HT-29 (cell line): ENCODE data around the gene PRR18. TPM values are rescaled to one million over a fixed set of nuclear protein-coding genes. Genes with fewer than 3 reads are reported as not detected.

Source experiments
- DNase-seq: peaks from one replicate; pipeline ENCODE4 v3.0.0-alpha.2; 2015; ENCODE audit warnings: low spot score
- total RNA-seq: library from RNA; depleted of rRNA; stranded (reverse); fragments of >200 nt; shearing (Covaris generic); gene quantifications from 2 replicates; pipeline ENCODE4 v1.2.3, GENCODE V29; 2014; rRNA removed

Gene PRR18
- total RNA-seq, 1 experiment from 2014 or later = not detected

DNA sequence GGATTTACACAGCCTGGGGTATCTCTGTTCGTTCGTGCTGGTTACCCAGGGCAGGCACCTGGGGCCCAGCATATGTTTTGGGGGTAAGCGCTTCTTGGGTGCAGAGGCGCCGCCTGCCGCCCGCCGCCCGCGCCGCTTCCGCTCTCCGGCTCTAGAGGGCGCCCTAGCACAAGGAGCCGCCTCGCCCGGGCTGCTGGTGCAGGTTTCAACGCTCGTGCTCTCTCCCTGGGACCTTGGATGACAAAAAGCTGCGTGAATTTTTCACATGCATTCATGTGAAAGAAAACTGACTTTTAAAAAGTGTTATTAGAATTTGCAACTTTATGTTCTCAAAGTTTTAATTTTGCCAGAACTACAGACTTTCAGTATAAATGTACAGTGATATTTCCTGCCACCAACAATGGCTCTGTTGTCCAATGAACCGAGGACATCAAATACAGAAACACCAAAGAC is 32.5 kb downstream of the PRR18 start:
- DNase-seq = peak; percentile 64

DNA sequence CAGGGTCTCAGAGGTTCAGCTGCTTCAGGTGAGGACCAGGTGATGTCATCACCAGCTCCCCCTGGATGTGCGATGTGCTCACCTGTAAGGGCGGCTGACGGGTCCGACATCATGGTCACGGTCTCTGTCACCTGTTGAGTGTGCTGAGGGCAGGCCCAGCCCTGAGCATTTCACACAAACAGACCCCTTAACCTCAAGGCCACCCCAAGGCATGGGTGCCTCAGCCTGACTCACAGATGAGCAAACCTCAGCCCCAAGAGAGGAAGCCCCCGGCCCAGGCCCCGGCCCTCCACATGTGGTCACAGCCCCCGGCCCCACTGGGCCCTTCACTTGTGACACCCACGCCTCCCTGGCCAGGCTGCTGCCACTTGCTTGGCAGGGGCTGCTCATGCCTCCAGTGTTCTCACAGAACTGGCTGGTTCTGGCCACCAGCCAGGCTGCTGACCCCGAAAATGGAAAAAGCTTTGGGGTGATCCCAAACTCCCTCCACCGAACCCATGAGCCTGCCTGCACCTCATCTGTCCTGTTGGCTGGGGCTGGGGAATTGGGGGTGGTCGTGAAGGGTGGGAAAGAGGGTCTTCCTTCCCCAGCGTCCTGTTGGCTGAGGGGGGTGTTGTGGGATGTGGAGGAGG is 33.3 kb downstream of the PRR18 start:
- no peak for DNase-seq

DNA sequence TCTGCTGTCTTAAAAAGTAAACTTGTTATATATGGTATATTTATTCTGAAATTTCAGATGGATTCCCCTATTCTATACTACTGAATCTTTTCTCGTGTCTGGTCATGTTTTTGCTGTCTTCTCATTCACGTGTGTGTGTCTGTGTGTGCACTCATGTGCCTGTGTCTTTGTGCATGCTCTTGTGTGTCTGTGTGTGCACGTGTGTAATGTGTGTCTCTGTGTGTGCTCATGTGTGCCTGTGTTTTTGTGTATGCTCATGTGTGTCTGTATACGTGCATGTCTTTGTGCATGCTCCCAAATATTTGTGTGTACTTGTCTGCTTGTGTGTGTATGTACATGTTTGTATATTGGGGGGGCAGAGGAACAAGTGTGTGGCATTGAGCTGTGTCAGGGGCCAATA is 34.0 kb downstream of the PRR18 start:
- DNase-seq = no peak

DNA sequence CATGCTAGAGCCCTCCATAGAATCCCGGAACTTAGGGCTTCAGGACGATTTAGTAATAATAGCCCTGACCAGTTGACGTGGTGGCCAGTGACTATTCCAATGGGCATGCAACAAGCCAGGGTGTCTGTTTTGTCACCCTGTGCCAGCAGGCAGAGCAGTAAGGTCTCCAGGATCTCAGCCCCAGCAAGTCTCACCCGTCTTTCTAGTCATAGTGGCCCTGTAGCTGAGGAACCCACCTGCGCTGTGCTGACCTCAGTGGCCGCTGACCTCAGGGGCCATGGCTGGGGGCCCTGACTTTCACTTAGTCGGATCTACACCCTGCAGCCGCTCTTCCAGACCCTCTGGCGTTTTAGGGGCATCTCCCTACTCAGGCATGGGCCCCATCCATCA is 36.8 kb downstream of the PRR18 start:
- DNase-seq = no peak

DNA sequence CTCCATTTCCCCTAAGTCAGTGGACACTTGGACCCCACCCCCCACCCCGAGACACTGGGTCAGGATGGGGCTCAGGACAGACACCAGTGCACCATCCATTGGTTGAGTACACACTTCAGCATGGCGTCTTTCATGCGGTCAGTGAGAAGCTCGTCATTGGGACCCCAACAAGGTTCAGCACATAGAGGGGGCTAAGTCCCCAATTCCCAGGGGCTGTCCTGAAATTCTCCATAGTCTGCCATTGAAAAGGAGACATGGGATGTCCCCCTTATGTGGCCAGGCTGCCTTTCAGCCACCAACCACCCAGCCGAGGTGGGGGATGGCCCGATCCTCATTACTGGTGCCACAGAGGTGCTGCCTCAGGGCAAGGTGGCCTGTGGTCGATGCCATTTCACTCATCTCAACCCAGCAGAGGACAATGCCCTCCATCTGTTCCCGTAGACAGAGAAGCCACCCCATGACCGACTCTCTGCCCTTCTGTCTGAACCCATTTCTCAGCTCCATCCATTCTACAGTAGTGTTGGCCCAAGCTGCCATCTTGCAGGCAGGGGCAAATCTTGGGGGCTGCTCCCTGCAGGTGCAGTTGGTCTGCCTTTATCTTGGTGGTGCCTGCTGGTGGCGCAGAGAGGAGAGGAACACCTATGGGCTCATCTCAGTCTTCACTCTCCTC is 37.4 kb downstream of the PRR18 start:
- no peak for DNase-seq

DNA sequence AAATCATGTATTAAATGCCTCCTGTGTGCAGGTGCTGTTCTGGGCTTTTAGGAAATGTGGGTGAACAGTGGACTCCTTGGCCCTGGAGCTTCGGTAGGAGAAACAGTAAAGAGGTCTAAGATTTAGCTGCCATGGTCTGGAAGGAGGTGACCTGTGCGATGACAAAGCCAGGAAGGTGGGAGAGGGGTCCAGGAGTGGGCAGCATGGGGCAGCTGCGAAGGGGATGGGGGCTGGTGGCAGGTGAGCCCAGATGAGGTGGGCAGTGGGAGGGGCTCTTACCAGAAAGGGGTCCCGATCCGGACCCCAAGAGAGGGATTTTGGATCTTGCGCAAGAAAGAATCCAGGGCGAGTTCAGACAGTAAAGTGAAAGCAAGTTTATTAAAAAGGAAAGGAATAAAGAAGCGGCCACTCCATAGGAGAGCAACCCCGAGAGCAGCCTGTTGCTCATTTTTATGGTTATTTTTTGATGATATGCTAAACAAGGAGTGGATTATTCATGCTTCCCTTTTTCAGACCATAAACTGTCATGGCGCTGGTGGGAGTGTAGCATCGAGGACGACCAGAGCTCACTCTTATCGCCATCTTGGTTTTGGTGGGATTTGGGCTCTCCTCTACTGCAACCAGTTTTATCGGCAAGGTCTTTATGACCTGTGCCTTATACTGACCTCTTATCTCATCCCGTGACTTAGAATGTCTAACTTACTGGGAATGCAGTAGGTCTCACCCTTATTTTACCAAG is 38.7 kb downstream of the PRR18 start:
- no peak for DNase-seq

DNA sequence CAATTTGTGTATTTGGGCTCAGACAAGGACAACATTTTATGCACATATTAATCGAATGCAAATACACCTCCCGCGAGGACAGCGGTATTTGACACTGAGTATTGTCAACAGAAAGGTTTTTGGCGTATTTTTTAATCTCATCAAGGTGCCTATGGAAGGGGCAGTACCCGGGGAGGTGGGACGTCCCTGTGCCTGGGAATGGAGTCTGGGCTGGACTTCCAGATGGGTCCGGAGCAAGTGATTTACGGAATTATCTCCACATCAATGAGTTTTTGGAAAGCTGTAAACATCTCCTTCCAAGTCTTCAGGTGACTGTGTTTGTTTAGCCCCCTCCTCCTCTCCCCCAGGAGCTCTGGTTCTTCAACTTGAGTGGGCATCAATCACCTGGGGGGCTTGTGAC is 39.8 kb downstream of the PRR18 start:
- DNase-seq = no peak

DNA sequence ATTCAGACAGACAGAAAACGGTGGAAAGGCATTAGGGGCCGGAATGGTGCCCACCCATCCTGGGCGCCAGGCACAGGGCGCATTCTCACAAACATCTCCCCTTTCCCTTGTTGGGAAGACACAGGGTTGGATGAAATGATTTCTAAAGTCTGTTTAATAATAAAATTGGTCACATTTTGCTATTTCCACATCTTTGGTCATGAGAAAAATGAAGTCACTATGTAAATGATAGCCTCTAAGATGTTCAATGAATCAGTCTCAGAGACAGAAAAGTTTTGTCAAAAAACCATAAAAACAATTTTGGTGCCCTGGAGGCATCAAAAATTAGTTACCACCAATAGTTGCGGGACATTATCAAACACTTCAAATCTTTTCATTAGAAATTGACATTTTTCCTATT is 40.7 kb downstream of the PRR18 start:
- no peak for DNase-seq

DNA sequence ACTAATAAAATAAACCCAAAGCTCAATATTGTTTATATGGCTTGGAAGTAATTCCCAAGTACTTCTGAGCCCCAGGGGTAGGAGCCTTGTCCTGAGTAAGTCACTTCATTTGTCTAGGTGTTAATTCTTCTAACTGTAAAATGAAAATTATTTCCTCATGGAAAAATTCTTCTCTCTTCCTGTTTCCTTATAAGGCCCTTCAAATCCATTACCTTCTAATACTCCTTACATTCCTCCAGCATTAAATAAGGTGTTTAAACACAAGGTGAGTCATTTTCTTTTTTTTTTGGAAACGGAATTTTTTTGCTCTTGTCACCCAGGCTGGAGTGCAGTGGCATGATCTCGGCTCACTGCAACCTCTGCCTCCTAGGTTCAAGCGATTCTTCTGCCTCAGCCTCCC is 41.9 kb downstream of the PRR18 start:
- no peak for DNase-seq

DNA sequence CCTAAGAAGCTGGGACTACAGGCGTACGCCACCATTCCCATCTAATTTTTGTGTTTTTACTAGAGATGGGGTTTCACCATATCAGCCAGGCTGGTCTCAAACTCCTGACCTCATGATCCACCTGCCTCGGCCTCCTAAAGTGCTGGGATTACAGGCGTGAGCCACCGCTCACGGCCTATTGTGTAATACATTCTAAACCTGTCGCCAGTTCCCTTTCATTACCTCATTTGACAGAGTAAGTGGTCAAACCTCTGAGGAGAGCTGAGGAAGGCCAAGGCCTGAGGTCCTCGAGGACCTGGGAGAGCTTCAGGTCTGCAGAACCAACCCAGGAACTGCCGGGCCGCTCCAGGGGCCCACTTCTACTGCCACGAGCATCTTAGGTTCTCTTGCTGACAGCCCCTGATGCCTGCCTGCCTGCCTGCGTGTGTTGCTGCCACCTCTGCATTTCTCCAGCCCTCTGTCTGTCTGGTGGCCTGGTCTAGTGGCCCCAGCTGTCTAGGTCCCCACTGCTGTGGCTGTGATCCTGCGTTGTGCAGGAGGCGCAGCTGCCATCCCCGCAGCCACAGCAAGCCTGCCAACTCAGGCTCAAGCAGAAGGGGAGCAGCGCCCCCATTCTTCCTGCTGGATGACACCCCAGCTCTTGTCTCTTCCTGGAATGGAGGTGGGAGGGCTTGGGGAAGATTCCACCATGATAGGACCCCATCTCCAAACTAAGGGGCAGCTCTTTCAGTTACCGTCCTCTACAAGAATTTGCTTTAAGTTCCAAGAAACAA is 45.3 kb downstream of the PRR18 start:
- no peak for DNase-seq

DNA sequence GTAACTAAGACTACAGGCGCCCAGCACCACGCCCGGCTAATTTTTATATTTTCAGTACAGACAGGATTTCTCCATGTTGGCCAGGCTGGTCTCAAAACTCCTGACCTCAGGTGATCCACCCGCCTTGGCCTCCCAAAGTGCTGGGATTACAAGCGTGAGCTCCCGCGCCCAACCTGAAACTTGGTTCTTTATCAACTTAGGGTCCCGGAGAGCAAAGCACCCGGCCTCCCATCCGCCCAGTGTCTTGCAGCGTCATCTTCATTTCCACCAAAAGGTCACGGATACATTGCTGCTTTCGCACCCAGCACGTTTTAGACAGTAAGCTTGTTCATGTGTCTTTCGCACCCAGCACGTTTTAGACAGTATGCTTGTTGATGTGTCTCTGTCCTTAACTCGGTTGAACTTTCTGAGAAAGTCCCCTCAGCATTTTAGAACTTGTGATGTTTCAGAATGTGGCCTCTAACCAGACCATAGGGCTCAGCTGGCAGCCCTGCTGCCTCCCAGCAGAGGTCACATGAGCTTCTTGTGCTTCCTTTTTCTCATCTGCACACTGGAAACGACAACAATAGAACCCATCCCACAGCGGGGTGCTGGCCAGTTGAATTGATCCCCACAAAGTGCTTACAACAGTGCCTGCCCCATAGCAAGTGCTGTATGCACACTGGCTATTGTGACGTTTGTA is 48.8 kb downstream of the PRR18 start:
- no peak for DNase-seq

DNA sequence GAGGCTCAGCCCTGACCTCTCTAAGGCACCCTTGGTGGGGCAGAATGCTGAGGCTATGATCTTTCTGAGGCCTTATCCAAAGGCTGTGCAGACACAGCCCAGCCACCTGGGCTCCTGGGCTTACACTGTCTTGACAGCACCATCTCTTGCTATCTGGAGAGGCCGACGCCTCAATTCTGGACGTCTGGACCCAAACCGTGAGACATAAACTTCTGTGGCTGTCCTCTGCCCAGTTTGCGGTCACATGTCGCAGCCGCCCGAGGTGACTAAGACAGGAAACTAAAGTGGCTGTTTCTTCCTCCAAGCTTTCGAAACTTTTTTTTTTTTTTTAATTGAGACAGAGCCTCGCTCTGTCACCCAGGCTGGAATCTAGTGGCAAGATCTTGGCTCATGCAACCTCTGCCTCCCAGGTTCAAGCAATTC is 49.3 kb downstream of the PRR18 start:
- peak; percentile 50 for DNase-seq

DNA sequence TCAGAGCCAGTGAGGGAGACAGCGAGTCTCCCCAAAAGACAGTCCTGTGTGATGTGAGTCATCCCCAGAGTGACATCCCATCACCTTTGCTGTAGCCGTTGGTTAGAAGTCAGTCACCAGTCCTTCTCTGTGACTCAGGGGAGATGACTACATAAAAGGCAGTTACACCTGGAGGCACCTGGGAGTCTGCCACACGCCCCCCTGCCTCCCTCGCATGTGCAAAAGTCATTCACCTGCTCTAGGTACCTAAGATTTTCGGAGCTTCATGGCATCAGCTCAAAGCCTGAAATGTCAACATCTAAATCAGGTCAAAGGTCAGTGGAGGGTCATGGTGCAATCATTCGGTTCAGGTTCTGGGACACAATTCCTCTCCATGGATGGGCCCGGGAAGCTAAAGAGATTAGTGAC is 50.3 kb downstream of the PRR18 start:
- no peak for DNase-seq

Other genes starting within 250 kb of the PRR18 start
- gene TBXT, start 140.5 kb downstream of the PRR18 start, total RNA-seq = not detected in 2 replicates
- 61.6 and 69.3 TPM in 2 replicates for gene SFT2D1, start 34.2 kb upstream of the PRR18 start, total RNA-seq
- 35.0 and 41.3 TPM in 2 replicates for gene MPC1, start 74.5 kb upstream of the PRR18 start, total RNA-seq